GM18867 (cell line): ENCODE data around the gene PXN.
"Not testable (repeated sequence)": the region's sequence is repeated elsewhere in the genome, so short reads cannot be mapped to it uniquely, and the experiment has no call there.

ENCODE experiments used
- ATAC-seq: cut with Tn5 transposase; IDR thresholded peaks from one replicate; pipeline ENCODE4 v1.9.1; 2021; ENCODE audit warnings: mild to moderate bottlenecking, moderate library complexity; ENCODE audit not compliant: unreplicated experiment

PXN gene

GRCh38 chr12:120242275-120242799 lies 23.2 kb downstream of the PXN start:
- no peak for ATAC-seq

DNA sequence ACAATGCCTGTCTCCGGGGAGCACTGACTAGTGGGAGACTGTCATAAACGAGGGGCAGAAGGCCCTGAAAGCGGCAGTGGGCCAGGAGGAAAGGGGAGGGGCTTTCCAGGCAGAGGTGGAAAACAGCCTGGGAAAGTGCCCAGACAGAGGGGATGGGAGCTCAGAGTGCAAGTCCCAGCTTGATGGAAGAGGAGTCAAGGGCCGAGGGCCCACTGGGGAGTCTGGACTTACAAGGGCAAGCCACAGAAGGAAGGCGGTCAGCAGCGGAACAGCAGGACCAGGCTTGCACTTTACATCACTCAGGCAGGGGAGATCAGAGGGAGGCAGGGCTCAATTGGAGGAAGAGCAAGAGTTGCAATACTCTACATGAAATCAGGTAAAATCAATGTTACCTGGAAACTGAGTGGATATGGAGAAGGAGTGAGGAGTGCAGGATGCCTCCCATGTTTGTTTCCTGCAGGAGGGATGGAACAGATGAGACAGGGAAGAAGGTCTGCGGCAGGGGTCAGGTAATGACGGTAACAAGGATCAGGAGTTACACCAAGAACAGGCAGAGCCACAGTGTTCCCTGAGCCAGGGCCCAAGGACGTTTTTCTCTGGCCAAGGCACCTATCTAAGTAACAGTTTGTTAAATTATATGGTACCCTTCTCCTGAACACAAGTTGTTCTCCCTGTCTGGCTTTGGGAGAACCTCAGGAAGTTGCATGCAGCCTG lies 23.8 kb downstream of the PXN start:
- ATAC-seq = no peak

DNA sequence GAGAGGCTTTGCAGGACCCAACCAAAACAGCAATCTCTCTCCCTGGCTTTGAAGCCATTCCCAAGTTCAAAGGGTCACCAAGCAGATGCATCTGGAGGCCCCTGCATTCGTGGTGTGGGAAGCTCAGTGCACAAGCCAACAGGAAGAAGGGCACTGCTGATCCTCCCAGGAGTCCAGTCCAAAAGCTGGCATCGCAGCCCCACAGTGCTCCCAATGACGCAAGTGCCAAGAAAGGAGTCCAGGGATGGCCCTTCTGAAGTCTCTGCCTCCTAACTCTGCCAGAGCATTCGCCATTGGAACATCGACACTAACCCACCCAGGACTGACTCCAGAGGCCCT lies 25.1 kb downstream of the PXN start:
- ATAC-seq = no peak

DNA sequence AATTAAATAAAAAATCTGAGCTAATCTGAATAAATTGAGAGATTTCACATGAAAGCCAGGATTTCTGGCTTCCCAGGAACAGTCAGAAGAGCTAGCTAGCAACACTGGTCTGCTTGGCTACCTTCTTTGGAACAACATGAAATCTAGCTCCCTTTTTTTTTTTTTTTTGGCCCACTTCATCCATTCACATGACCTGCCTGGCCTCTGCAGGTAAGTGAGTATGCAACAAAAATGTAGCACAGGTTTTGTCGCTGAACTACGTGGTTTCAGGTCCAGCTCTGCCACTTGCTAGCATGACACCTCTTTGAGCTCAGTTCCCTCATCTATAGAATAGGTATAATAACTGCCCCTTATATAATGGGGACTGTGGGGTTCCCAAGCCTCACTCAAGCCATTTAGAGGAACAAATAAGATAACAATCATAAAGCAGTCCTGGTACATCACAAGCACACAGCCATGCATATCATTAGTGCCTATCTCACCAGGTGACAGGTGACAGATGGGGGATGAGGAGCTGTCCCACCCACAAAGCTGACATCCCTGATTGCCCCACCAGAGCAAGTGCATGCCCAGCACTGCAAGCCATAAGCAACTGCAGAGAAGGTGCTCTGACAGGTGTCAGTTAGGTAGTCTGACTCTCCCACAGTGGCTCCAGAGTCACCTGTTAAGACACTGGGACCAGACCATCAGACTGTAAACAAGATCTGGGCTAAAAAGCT lies 25.6 kb downstream of the PXN start:
- no peak for ATAC-seq

DNA sequence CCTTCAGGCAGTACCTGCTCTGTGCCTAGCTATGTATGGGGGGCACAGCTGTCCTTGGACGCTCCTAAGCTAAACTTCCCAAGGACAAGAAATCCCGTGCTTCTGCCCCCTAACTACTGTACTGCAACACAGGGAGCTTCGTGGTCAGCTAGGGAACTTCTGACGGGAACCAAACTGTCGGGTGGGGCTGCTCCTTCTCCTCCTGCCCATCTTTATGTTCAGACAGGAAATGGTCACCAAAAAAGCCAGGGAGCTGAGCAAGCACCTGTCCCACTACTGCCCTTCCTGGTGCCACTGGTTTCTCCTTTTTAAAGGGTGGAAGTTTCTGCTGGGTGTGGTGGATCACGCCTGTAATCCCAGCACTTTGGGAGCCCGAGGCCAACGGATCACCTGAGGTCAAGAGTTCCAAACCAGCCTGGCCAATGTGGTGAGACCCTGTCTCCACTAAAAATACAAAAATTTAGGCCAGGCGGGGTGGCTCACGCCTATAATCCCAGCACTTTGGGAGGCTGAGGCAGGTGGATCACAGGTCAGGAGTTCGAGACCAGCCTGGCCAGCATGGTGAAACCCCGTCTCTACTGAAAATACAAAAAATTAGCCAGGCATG lies 26.6 kb downstream of the PXN start:
- no peak for ATAC-seq

- ATAC-seq = no peak
These were observed 27.3 kb downstream of the PXN start for GRCh38 chr12:120238217-120238616.

DNA sequence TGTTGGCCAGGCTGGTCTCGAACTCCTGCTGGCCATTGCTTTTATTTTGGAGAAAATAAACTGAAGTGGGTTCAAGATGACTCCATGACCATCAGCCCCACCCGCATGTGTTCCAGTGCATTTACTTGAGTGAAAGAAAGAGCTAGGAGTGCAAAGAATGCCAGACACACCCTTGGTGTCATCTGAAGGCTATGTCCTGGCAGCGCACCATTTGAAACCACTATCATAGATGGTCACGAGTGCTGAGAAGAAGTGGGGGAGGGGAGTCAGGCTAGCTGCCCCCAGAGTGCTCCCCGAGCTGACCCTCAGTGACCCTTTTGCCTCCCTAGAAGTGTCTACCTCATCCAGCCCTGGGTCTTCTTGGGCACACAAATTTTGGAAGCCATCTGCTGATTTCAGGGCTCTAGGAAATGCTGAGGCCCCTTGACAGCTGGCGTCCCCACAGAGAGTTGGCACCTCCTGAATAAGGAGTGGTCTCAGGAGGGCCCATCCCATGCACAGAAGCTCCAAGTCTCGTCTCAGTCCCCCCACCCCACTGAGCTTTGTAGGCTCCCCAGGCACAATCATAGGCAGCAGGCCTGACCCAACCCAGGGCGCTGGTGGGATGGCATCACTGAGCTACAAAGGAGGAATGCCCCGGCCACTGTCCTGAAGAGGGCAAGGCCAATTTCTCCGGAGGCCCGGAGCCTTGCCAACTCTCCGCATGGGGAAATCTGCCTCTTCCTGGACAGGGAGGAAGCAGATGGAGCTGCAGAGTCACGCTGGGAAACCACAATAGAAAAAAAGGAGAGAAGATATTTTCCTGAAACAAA lies 28.0 kb downstream of the PXN start:
- ATAC-seq = no peak

DNA sequence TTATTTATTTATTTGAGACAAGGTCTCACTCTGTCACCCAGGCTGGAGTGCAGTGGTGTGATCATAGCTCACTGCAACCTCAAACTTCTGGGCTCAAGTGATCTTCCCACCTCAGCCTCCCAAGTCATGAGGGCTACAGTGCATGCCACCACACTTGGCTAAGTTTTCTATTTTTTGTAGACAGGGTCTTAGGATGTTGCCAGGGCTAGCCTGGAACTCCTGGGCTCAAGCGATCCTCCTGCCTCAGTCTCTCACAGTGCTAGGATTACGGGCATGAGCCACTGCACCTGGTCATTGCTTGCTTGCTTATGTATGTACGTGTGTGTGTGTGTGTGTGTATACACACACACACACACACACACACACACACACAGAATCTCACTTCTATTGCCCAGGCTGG lies 28.7 kb downstream of the PXN start:
- ATAC-seq = not testable (repeated sequence)

- ATAC-seq = no peak
These were observed 29.9 kb downstream of the PXN start for GRCh38 chr12:120235369-120236323.

- no peak for ATAC-seq
These were observed 30.7 kb downstream of the PXN start for GRCh38 chr12:120234643-120235368.

DNA sequence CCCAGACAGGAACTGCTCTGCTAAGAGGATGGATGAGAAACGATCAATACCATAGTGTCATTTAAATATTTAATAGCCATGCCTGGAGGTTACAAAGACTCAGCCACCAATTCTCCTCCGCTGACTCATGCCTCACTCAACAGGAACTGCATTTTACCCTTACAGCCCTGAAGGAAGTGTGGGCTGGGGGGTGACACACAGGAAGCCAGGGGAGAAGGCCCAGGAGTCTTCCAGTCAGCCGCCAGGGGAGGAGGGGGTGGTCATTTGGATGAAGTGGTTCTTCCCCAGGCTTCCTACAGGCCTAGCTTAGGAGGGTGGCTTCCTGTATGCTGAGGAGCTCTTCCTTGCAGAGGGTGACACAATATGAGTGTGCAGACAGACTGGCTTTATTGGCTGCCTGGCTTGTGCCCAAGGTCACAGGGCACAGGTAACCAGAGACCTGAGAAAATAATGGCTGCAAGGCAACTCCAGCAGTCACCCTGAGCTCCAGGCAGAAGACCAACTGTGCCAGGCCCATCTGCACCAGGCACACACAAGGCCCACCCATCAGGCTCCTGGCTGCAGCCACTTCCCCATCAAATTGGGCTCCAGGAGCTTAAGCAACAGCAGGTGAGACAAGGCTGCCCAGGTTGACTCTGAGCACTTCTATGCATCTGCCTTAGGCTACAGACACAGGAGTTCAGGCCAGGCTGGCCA lies 34.1 kb downstream of the PXN start:
- no peak for ATAC-seq

- no peak for ATAC-seq
These were observed 34.6 kb downstream of the PXN start for GRCh38 chr12:120230974-120231315.

GRCh38 chr12:120230326-120230973 lies 35.1 kb downstream of the PXN start:
- ATAC-seq = no peak

GRCh38 chr12:120229487-120230325 lies 35.8 kb downstream of the PXN start:
- ATAC-seq = no peak

GRCh38 chr12:120229071-120229486 lies 36.5 kb downstream of the PXN start:
- ATAC-seq = no peak

DNA sequence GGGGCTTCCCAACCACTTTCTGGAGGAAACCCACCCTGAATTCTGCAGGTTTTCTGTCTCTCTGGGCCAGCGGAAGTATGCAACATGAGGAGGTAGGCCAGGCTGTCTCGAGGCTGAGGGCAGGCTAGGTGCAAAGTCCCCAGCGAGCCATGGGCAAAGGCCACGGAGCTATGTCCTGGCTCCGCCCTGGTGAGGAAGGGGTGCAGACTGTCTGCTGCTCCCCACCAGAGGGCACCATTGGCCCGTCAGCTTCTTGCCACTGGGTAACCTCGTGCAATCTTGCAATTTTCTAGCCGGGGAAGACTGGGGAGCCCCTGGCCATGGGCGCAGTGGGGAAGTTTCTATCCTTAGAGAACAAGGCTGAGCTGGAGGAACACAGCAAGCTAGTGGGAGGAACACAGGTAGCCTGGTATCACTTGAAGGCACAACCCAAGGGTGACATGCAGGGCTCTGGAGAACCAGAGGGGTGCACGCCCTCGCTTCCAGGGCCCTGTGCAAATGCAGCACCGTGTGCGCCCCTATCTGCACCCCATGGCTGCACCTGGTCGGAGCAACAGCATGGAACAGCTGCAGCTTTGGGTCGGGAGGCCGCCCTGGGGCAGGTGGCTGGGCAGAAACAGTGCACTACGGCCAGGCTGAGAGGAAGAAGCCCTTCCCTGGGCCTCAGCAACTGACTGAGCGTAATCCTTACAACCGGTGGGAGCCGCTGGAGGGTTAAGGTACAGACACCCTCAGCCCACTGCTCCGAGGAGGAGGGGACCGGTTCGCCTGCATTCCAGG lies 37.0 kb downstream of the PXN start:
- peak; percentile 80 for ATAC-seq

- ATAC-seq = peak; percentile 9
These were observed 37.6 kb downstream of the PXN start for GRCh38 chr12:120228041-120228290.
